Heart left ventricle (tissue), 16 donors: Measurements from ENCODE around the gene STPG3. TPM values are rescaled to one million over a fixed set of nuclear protein-coding genes. Genes with fewer than 3 reads are reported as not detected.

Experiments used
- ATAC-seq, 4 donors: fragments of 200-7000 bp; cut with Tn5 transposase; one replicate each; pipeline ENCODE4 v1.9.1; 2020 to 2022; ENCODE audit warnings: moderate library complexity in 4 of 4, mild to moderate bottlenecking in 3 of 4, moderate number of reproducible peaks in 1 of 4
- DNase-seq, 5 donors: peaks; one replicate each; pipeline ENCODE4 v3.0.0-alpha.2; 2020
- H3K27ac ChIP-seq, 12 donors: fragments of 200-600 bp; sonication (generic) in 4 of 12; one replicate each; pipeline versions ENCODE4 v1.5.0 to v1.8.0; 2016 to 2022; ENCODE audit warnings: mild to moderate bottlenecking in 2 of 12
- H3K27me3 ChIP-seq, 9 donors: fragments of 200-600 bp; sonication (generic) in 2 of 9; one replicate each; pipeline versions ENCODE4 v1.5.1 to v1.8.0; 2016 to 2022; ENCODE audit warnings: mild to moderate bottlenecking in 3 of 9
- H3K36me3 ChIP-seq, 9 donors: fragments of 200-600 bp; sonication (generic) in 2 of 9; one replicate each; pipeline versions ENCODE4 v1.5.0 to v1.8.0; 2018 to 2022; ENCODE audit warnings: mild to moderate bottlenecking in 2 of 9
- H3K4me1 ChIP-seq, 12 donors: fragments of 200-600 bp; sonication (generic) in 4 of 12; one replicate each; pipeline versions ENCODE4 v1.5.0 to v1.8.0; 2016 to 2022; ENCODE audit warnings: mild to moderate bottlenecking in 3 of 12
- H3K4me3 ChIP-seq, 12 donors: fragments of 200-600 bp; sonication (generic) in 4 of 12; one replicate each; pipeline versions ENCODE4 v1.5.0 to v1.8.0; 2017 to 2022; ENCODE audit warnings: mild to moderate bottlenecking in 9 of 12, moderate library complexity in 4 of 12
- H3K9me3 ChIP-seq, 12 donors: fragments of 200-600 bp; sonication (generic) in 4 of 12; one replicate each; pipeline versions ENCODE4 v1.5.0 to v1.8.0; 2016 to 2022; ENCODE audit warnings: mild to moderate bottlenecking in 1 of 12
- CTCF ChIP-seq, 12 donors: fragments of 200-600 bp; sonication (generic) in 4 of 12; IDR thresholded peaks; one replicate each; pipeline versions ENCODE4 v1.5.0 to v1.8.0; 2018 to 2022; ENCODE audit warnings: antibody characterized with exemption in 12 of 12, mild to moderate bottlenecking in 5 of 12
- POLR2A ChIP-seq, 2 donors: fragments of 450-650 bp; IDR thresholded peaks; one replicate each; pipeline ENCODE4 v1.6.1; 2017; ENCODE audit warnings: antibody characterized with exemption in 2 of 2, mild to moderate bottlenecking in 2 of 2, moderate library complexity in 2 of 2
- WGBS, 4 donors: extraction: QIAGEN DNeasy Blood & Tissue Kit in 2 of 4; methylation state at CpG; one replicate each; pipeline versions ENCODE4 v1.1.5 to v1.1.7; 2013 to 2018; 5-methylcytosine and 5-hydroxymethylcytosine counted together
- intact Hi-C, 10 donors: fragments of 100-400 bp; cut with DNase I; formaldehyde crosslinking; loops; one replicate each; pipeline versions ENCODE4 v1.11.1 to v1.14.2; 2022
- polyA plus RNA-seq, 2 donors: library from polyadenylated mRNA; stranded (reverse); fragments of 200-250 nt; gene quantifications; one replicate each; pipeline ENCODE4 v1.2.3, GENCODE V29; 2013
- total RNA-seq, 9 donors: library from RNA; depleted of rRNA in 2 of 9; stranded (reverse); fragments of >200 nt in 2 of 9; fragmentation: NEBNext Ultra II Directional in 3 of 9; extraction: Animal tissue kit (Norgen Biotek cat#: 25700) in 3 of 9; gene quantifications; one replicate each; pipeline versions ENCODE4 v1.1.0 to v1.2.4, GENCODE V29; 2016 to 2023
- donor health status: ischemic (EF 13 %, LVEDD 7.1; RV severe dilation, severe dysfunction).
- donor health status: healthy with polysubstance abuse.
- donor health status: DM: no; HTN: yes; CAD: no.
- donor health status: DM: no; HTN: no; CAD: no.
- donor health status: ischemic (EF 25% LVEDD 6.9; RV normal size, moderate dysfunction).
- donor health status: ischemic (EF 25% LVEDD 5.7; RV mildly dilated, moderate dysfunction).
- donor health status: healthy.
- donor health status: DM: yes; HTN: yes; CAD: no.
- donor health status: ischemic (EF 35%, LVEDD 5.7; RV mildly dilated, moderate dysfunction).
- donor health status: nonischemic (EF 11% LVEDD 7.7; RV severe dilation, severe dysfunction).
- donor health status: DM: yes; HTN: yes; CAD: no.
- donor health status: PGD.
- donor health status: ischemic (EF 29% LVEDD 5.4; RV normal size, mild dysfunction).
- donor health status: nonischemic (EF 23%, LVEDD 6.1; RV moderate dilation, normal function).

Gene STPG3
- total and polyA plus RNA-seq, 11 donors = 0.23 to 0.61 (median 0.31) TPM; not detected in 8

GRCh38 chr9:137224830-137225694 lies 26.0 kb upstream of the STPG3 start, which contains the start of gene CYSRT1:
Gene CYSRT1, plus strand, starts transcription at chr9:137225174. Its CDS starts 448 bp downstream, at chr9:137225622.
- peaks cover under 1 to 25% (median 13%) of the 10 kb centered on the region in 9 donors for H3K27me3 ChIP-seq
- H3K27ac ChIP-seq = peak within 1 kb of the TSS in 8 of 12 donors; percentile 83 to 95 (median 94)
- DNase-seq = peak in 1 of 5 donors; percentile 30
- intact Hi-C loops = loop anchor here in 9 of 10 donors (5.0 to 10.0 kb wide), 6 partner anchors 33 to 440 kb away; partner anchors contain the start of genes ANAPC2 (in 6 of the 9) and SSNA1 (in 6 of the 9)
- H3K9me3 ChIP-seq = no peaks in the 10 kb centered on the region
- no peaks in the 10 kb centered on the region for H3K36me3 ChIP-seq
- 52 to 60% (median 56%) methylated on average over 6 to 23 of the region's 23 CpGs for WGBS, 4 donors
- no peak for TF ChIP-seq POLR2A (IDR thresholded peaks at IDR 0.05)
- TF ChIP-seq CTCF (IDR thresholded peaks at IDR 0.05) = no peak
- no peak for ATAC-seq
- peaks cover 0 to 35% (median 15%) of the 10 kb centered on the region in 12 donors for H3K4me1 ChIP-seq
- peak within 1 kb of the TSS in 11 of 12 donors; percentile 50 to 92 (median 74) for H3K4me3 ChIP-seq

GRCh38 chr9:137225699-137226331 lies 25.3 kb upstream of the STPG3 start:
- Histone ChIP-seq H3K27me3 (peaks cover 8 to 31% (median 20%) of the 10 kb centered on the region in 9 donors), H3K9me3 (no peaks in the 10 kb centered on the region), H3K4me3 (no peak overlapping the region), H3K4me1 (peaks cover 0 to 35% (median 15%) of the 10 kb centered on the region in 12 donors), H3K36me3 (no peaks in the 10 kb centered on the region), H3K27ac (no peak overlapping the region)
- intact Hi-C loops = loop anchor here (2.0 to 10.0 kb wide), 9 partner anchors 34 to 441 kb away; partner anchors contain the start of genes ANAPC2 (in 4 of the 10) and SSNA1 (in 4 of the 10)
- ATAC-seq (no peak), DNase-seq (no peak)
- no peak for TF ChIP-seq CTCF (IDR thresholded peaks at IDR 0.05)
- no peak for TF ChIP-seq POLR2A (IDR thresholded peaks at IDR 0.05)
- 70 to 85% (median 82%) methylated on average over 5 to 21 of the region's 21 CpGs for WGBS, 4 donors

GRCh38 chr9:137226338-137227053 lies 24.6 kb upstream of the STPG3 start:
- Histone ChIP-seq H3K4me3 (no peak overlapping the region), H3K27ac (no peak overlapping the region), H3K9me3 (no peaks in the 10 kb centered on the region), H3K27me3 (peaks cover 8 to 37% (median 27%) of the 10 kb centered on the region in 9 donors), H3K36me3 (no peaks in the 10 kb centered on the region), H3K4me1 (peaks cover 0 to 29% (median 15%) of the 10 kb centered on the region in 12 donors)
- intact Hi-C loops = loop anchor here (1.0 to 10.0 kb wide), 10 partner anchors 34 to 442 kb away; partner anchors contain the start of genes ANAPC2 (in 4 of the 10) and SSNA1 (in 4 of the 10)
- 70 to 74% (median 72%) methylated on average over 13 to 18 of the region's 18 CpGs for WGBS, 4 donors
- no peak for TF ChIP-seq POLR2A (IDR thresholded peaks at IDR 0.05)
- no peak for TF ChIP-seq CTCF (IDR thresholded peaks at IDR 0.05)
- ATAC-seq (no peak), DNase-seq (peak in 1 of 5 donors; percentile 23)
